ENCODE data around the gene SLC25A1.

DNA sequence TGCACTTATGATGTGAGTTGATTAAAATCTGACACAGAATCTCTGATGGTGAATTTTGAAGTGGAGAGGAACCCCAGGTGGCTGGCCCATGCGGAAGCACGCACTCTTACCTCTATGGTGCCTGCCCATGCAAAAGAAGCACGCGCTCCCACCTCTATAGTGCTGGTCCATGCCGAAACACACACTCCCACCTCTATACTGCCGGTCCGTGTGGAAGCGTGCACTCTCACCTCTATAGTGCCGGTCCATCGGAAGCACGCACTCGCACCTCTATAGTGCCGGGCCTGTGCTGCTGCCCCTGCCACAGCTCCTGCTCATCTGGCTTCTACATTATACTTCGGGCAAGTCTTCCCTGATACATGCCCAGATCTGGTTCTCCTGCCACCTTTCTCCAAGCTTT is 36.8 kb upstream of the SLC25A1 start:
- TF ChIP-seq POLR2A (IDR thresholded peaks at IDR 0.05; ENCODE audit: low read depth, low read length) = no peak
- TF ChIP-seq POLR2AphosphoS5 (IDR thresholded peaks at IDR 0.05; ENCODE audit: low read depth, low read length) = no peak

Measured in GM12892 (cell line).